ENCODE measurements around the gene TGIF2.
"Not testable (repeated sequence)": the region's sequence is repeated elsewhere in the genome, so short reads cannot be mapped to it uniquely, and the experiment has no call there.

Gene TGIF2

GRCh38 chr20:36620917-36621316 is 47.5 kb downstream of the TGIF2 start:
- no peak for FAIRE-seq

- FAIRE-seq = no peak
Measured at GRCh38 chr20:36623444-36623843, 50.0 kb downstream of the TGIF2 start.

GRCh38 chr20:36624068-36624943 is 50.9 kb downstream of the TGIF2 start:
- FAIRE-seq = no peak

GRCh38 chr20:36624944-36625324 is 51.5 kb downstream of the TGIF2 start:
- FAIRE-seq = no peak

GRCh38 chr20:36628076-36628475 is 54.7 kb downstream of the TGIF2 start:
- FAIRE-seq = no peak

- no peak for FAIRE-seq
Measured at GRCh38 chr20:36629719-36630681, 56.6 kb downstream of the TGIF2 start.

GRCh38 chr20:36631646-36632045 is 58.2 kb downstream of the TGIF2 start:
- FAIRE-seq = no peak

GRCh38 chr20:36632147-36632486 is 58.7 kb downstream of the TGIF2 start:
- FAIRE-seq = no peak

- FAIRE-seq = no peak
Measured at GRCh38 chr20:36632487-36633284, 59.3 kb downstream of the TGIF2 start.

GRCh38 chr20:36633285-36633772 is 59.9 kb downstream of the TGIF2 start:
- FAIRE-seq = no peak

GRCh38 chr20:36634342-36634741 is 60.9 kb downstream of the TGIF2 start:
- no peak for FAIRE-seq

- not testable (repeated sequence) for FAIRE-seq
Measured at GRCh38 chr20:36638876-36639400, 65.5 kb downstream of the TGIF2 start.

- no peak for FAIRE-seq
Measured at GRCh38 chr20:36641506-36641843, 68.1 kb downstream of the TGIF2 start.

- FAIRE-seq = no peak
Measured at GRCh38 chr20:36642136-36642535, 68.7 kb downstream of the TGIF2 start.

All from colon (tissue), 2 donors.